Fibroblast of villous mesenchyme (primary cell): Measurements from ENCODE around the gene SRP9. TPM values are rescaled to one million over a fixed set of nuclear protein-coding genes. Genes with fewer than 3 reads are reported as not detected.

Experiments
- DNase-seq: peaks from one replicate; pipeline ENCODE4 v3.0.0-alpha.2; 2010; ENCODE audit warnings: low read depth
- H3K4me3 ChIP-seq: 2 replicates; pipeline ENCODE4 v1.5.1; 2011; ENCODE audit warnings: low read depth, mild to moderate bottlenecking, low read length
- CTCF ChIP-seq: IDR thresholded peaks from 2 replicates; pipeline ENCODE4 v1.5.1; 2012; ENCODE audit warnings: low read depth, mild to moderate bottlenecking, low read length; ENCODE audit not compliant: insufficient read depth
- total RNA-seq: library from RNA; depleted of rRNA; stranded (reverse); fragments of >200 nt; gene quantifications from 2 replicates; pipeline ENCODE4 v1.2.3, GENCODE V29; 2012

SRP9 gene
- total RNA-seq: 166 and 232 TPM in 2 replicates

DNA sequence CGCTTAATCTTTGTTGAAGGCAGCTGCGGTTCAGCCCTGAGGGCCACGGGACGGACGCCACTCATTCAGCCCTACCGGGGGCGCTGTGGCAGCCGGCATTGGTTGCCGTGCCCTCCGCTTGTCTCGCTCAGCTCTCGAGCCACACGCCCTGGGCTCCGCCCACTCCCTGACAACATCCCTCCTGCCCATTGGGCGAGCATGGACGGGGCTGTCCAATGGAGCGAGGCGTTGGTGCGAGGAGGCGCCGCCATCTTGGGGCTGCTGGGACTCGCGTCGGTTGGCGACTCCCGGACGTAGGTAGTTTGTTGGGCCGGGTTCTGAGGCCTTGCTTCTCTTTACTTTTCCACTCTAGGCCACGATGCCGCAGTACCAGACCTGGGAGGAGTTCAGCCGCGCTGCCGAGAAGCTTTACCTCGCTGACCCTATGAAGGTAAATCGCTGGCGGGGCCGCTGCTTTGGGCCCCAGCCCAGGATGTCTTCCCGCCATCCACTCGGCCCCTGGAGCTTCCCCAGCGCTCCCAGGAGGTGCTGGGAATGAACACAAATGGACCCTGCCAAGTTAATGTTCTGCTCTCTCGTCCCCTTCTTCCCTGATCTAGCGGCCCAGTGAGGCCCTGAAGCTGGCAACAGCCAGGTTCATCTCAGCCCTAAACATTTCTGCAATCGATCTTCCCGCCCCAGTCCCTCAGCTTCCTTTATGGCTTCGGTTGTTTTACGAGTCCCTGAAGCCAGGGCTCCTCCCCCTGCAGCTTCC lies at the start of gene SRP9:
TSS of gene SRP9 (plus strand) at position 244 of the 754 bp plus-strand sequence. CDS start at position 359, 115 bp downstream.
- peak within 1 kb of the TSS; percentile 97 for H3K4me3 ChIP-seq
- TF ChIP-seq CTCF: peak; percentile 77
- peak; percentile 98 for DNase-seq

- DNase-seq: no peak
- H3K4me3 ChIP-seq: no peak overlapping the region
- no peak for TF ChIP-seq CTCF
These were observed 46.1 kb upstream of the SRP9 start for GRCh38 chr1:225731491-225731890.

DNA sequence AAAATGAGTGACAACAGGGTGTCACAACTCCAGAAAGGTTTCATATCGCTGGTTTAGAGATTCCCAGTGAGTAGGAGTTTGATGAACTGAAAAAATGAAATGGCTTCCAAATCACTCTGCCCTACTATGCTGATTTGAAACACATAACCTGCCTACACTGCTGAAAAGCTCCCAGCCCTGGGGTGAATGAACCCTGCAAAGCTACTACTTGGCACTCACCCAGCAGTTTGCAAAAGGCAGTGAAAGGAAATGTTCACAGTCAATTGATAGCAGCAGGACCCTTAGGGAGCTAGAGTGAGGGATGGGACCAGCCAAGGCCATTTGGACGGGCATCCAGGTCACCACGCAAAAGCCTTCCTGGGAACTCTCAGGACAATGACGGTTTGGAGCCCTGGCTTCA lies 44.4 kb upstream of the SRP9 start:
- DNase-seq: no peak
- no peak overlapping the region for H3K4me3 ChIP-seq

GRCh38 chr1:225735252-225736149 lies 42.1 kb upstream of the SRP9 start:
- TF ChIP-seq CTCF: no peak
- peak overlapping the region; percentile 21 for H3K4me3 ChIP-seq
- DNase-seq: peak; percentile 96

More for the DNA sequence above, 44.4 kb upstream of the SRP9 start:
- no peak for TF ChIP-seq CTCF

- peak; percentile 18 for DNase-seq
- no peak overlapping the region for H3K4me3 ChIP-seq
- no peak for TF ChIP-seq CTCF
These were observed 41.1 kb upstream of the SRP9 start for GRCh38 chr1:225736437-225737098.

- DNase-seq: peak; percentile 23
- TF ChIP-seq CTCF: no peak
- no peak overlapping the region for H3K4me3 ChIP-seq
These were observed 40.5 kb upstream of the SRP9 start for GRCh38 chr1:225737161-225737560.
